ENCODE results near the gene NDST4. TPM values are rescaled to one million over a fixed set of nuclear protein-coding genes. Genes with fewer than 3 reads are reported as not detected.
"Not testable (repeated sequence)": the region's sequence is repeated elsewhere in the genome, so short reads cannot be mapped to it uniquely, and the experiment has no call there.

The NDST4 gene
- total RNA-seq, 1 donor from 2014 or later: 2.6 TPM

GRCh38 chr4:114986133-114986532, 127.3 kb downstream of the NDST4 start:
- Histone ChIP-seq H3K4me3 (ENCODE audit: low read length in 3 of 3) (no peak overlapping the region), H3K36me3 (ENCODE audit: control insufficient read depth in 3 of 3, insufficient read depth in 3 of 3, low read length in 3 of 3) (no peaks in the 10 kb centered on the region), H3K27ac (ENCODE audit: low read depth, low read length) (no peak overlapping the region), H3K9ac (ENCODE audit: low read depth in 1 of 3, low read length in 3 of 3) (no peak overlapping the region), H3K9me3 (ENCODE audit: control insufficient read depth in 3 of 3, low read length in 3 of 3) (no peaks in the 10 kb centered on the region), H3K27me3 (ENCODE audit: control insufficient read depth in 3 of 3, insufficient read depth in 3 of 3, low read length in 3 of 3) (no peaks in the 10 kb centered on the region), H3K4me1 (ENCODE audit: control insufficient read depth in 3 of 3, insufficient read depth in 3 of 3, low read length in 3 of 3) (no peaks in the 10 kb centered on the region)

- Histone ChIP-seq H3K27ac (ENCODE audit: low read depth, low read length) (no peak overlapping the region), H3K9ac (ENCODE audit: low read depth in 1 of 3, low read length in 3 of 3) (no peak overlapping the region), H3K4me3 (ENCODE audit: low read length in 3 of 3) (no peak overlapping the region), H3K27me3 (ENCODE audit: control insufficient read depth in 3 of 3, insufficient read depth in 3 of 3, low read length in 3 of 3) (no peaks in the 10 kb centered on the region), H3K36me3 (ENCODE audit: control insufficient read depth in 3 of 3, insufficient read depth in 3 of 3, low read length in 3 of 3) (no peaks in the 10 kb centered on the region), H3K9me3 (ENCODE audit: control insufficient read depth in 3 of 3, low read length in 3 of 3) (no peaks in the 10 kb centered on the region), H3K4me1 (ENCODE audit: control insufficient read depth in 3 of 3, insufficient read depth in 3 of 3, low read length in 3 of 3) (no peaks in the 10 kb centered on the region)
These were observed 132.3 kb downstream of the NDST4 start for GRCh38 chr4:114980932-114981708.

GRCh38 chr4:114980399-114980798, 133.0 kb downstream of the NDST4 start:
- not testable (repeated sequence) for H3K27me3 ChIP-seq (ENCODE audit: control insufficient read depth in 3 of 3, insufficient read depth in 3 of 3, low read length in 3 of 3); H3K4me3 ChIP-seq (ENCODE audit: low read length in 3 of 3); H3K9me3 ChIP-seq (ENCODE audit: control insufficient read depth in 3 of 3, low read length in 3 of 3); H3K4me1 ChIP-seq (ENCODE audit: control insufficient read depth in 3 of 3, insufficient read depth in 3 of 3, low read length in 3 of 3); H3K9ac ChIP-seq (ENCODE audit: low read depth in 1 of 3, low read length in 3 of 3); H3K36me3 ChIP-seq (ENCODE audit: control insufficient read depth in 3 of 3, insufficient read depth in 3 of 3, low read length in 3 of 3); H3K27ac ChIP-seq (ENCODE audit: low read depth, low read length)

- Histone ChIP-seq H3K36me3 (ENCODE audit: control insufficient read depth in 3 of 3, insufficient read depth in 3 of 3, low read length in 3 of 3) (no peaks in the 10 kb centered on the region), H3K9ac (ENCODE audit: low read depth in 1 of 3, low read length in 3 of 3) (no peak overlapping the region), H3K9me3 (ENCODE audit: control insufficient read depth in 3 of 3, low read length in 3 of 3) (no peaks in the 10 kb centered on the region), H3K27me3 (ENCODE audit: control insufficient read depth in 3 of 3, insufficient read depth in 3 of 3, low read length in 3 of 3) (no peaks in the 10 kb centered on the region), H3K4me1 (ENCODE audit: control insufficient read depth in 3 of 3, insufficient read depth in 3 of 3, low read length in 3 of 3) (no peaks in the 10 kb centered on the region), H3K4me3 (ENCODE audit: low read length in 3 of 3) (no peak overlapping the region), H3K27ac (ENCODE audit: low read depth, low read length) (no peak overlapping the region)
These were observed 136.5 kb downstream of the NDST4 start for GRCh38 chr4:114976901-114977300.

GRCh38 chr4:114964026-114964425, 149.4 kb downstream of the NDST4 start:
- H3K4me1 ChIP-seq (ENCODE audit: control insufficient read depth in 3 of 3, insufficient read depth in 3 of 3, low read length in 3 of 3): no peaks in the 10 kb centered on the region
- H3K27ac ChIP-seq (ENCODE audit: low read depth, low read length): no peak overlapping the region
- H3K36me3 ChIP-seq (ENCODE audit: control insufficient read depth in 3 of 3, insufficient read depth in 3 of 3, low read length in 3 of 3): no peaks in the 10 kb centered on the region
- H3K9me3 ChIP-seq (ENCODE audit: control insufficient read depth in 3 of 3, low read length in 3 of 3): no peaks in the 10 kb centered on the region
- no peaks in the 10 kb centered on the region for H3K27me3 ChIP-seq (ENCODE audit: control insufficient read depth in 3 of 3, insufficient read depth in 3 of 3, low read length in 3 of 3)
- H3K4me3 ChIP-seq (ENCODE audit: low read length in 3 of 3): no peak overlapping the region
- H3K9ac ChIP-seq (ENCODE audit: low read depth in 1 of 3, low read length in 3 of 3): no peak overlapping the region

- Histone ChIP-seq H3K9me3 (ENCODE audit: control insufficient read depth in 3 of 3, low read length in 3 of 3) (no peaks in the 10 kb centered on the region), H3K9ac (ENCODE audit: low read depth in 1 of 3, low read length in 3 of 3) (no peak overlapping the region), H3K36me3 (ENCODE audit: control insufficient read depth in 3 of 3, insufficient read depth in 3 of 3, low read length in 3 of 3) (no peaks in the 10 kb centered on the region), H3K4me1 (ENCODE audit: control insufficient read depth in 3 of 3, insufficient read depth in 3 of 3, low read length in 3 of 3) (no peaks in the 10 kb centered on the region), H3K27ac (ENCODE audit: low read depth, low read length) (no peak overlapping the region), H3K4me3 (ENCODE audit: low read length in 3 of 3) (no peak overlapping the region), H3K27me3 (ENCODE audit: control insufficient read depth in 3 of 3, insufficient read depth in 3 of 3, low read length in 3 of 3) (no peaks in the 10 kb centered on the region)
These were observed 167.8 kb downstream of the NDST4 start for GRCh38 chr4:114945616-114946015.

- H3K36me3 ChIP-seq (ENCODE audit: control insufficient read depth in 3 of 3, insufficient read depth in 3 of 3, low read length in 3 of 3): no peaks in the 10 kb centered on the region
- H3K27ac ChIP-seq (ENCODE audit: low read depth, low read length): no peak overlapping the region
- H3K4me3 ChIP-seq (ENCODE audit: low read length in 3 of 3): no peak overlapping the region
- no peaks in the 10 kb centered on the region for H3K27me3 ChIP-seq (ENCODE audit: control insufficient read depth in 3 of 3, insufficient read depth in 3 of 3, low read length in 3 of 3)
- H3K9me3 ChIP-seq (ENCODE audit: control insufficient read depth in 3 of 3, low read length in 3 of 3): no peaks in the 10 kb centered on the region
- no peaks in the 10 kb centered on the region for H3K4me1 ChIP-seq (ENCODE audit: control insufficient read depth in 3 of 3, insufficient read depth in 3 of 3, low read length in 3 of 3)
- H3K9ac ChIP-seq (ENCODE audit: low read depth in 1 of 3, low read length in 3 of 3): no peak overlapping the region
These were observed 171.9 kb downstream of the NDST4 start for GRCh38 chr4:114941503-114941902.

- no peak overlapping the region for H3K4me3 ChIP-seq (ENCODE audit: low read length in 3 of 3)
- no peaks in the 10 kb centered on the region for H3K27me3 ChIP-seq (ENCODE audit: control insufficient read depth in 3 of 3, insufficient read depth in 3 of 3, low read length in 3 of 3)
- no peaks in the 10 kb centered on the region for H3K9me3 ChIP-seq (ENCODE audit: control insufficient read depth in 3 of 3, low read length in 3 of 3)
- H3K4me1 ChIP-seq (ENCODE audit: control insufficient read depth in 3 of 3, insufficient read depth in 3 of 3, low read length in 3 of 3): no peaks in the 10 kb centered on the region
- H3K27ac ChIP-seq (ENCODE audit: low read depth, low read length): no peak overlapping the region
- no peak overlapping the region for H3K9ac ChIP-seq (ENCODE audit: low read depth in 1 of 3, low read length in 3 of 3)
- H3K36me3 ChIP-seq (ENCODE audit: control insufficient read depth in 3 of 3, insufficient read depth in 3 of 3, low read length in 3 of 3): no peaks in the 10 kb centered on the region
These were observed 185.5 kb downstream of the NDST4 start for GRCh38 chr4:114927881-114928280.

GRCh38 chr4:114926583-114926982, 186.8 kb downstream of the NDST4 start:
- Histone ChIP-seq H3K27me3 (ENCODE audit: control insufficient read depth in 3 of 3, insufficient read depth in 3 of 3, low read length in 3 of 3) (no peaks in the 10 kb centered on the region), H3K36me3 (ENCODE audit: control insufficient read depth in 3 of 3, insufficient read depth in 3 of 3, low read length in 3 of 3) (no peaks in the 10 kb centered on the region), H3K9ac (ENCODE audit: low read depth in 1 of 3, low read length in 3 of 3) (no peak overlapping the region), H3K27ac (ENCODE audit: low read depth, low read length) (no peak overlapping the region), H3K4me1 (ENCODE audit: control insufficient read depth in 3 of 3, insufficient read depth in 3 of 3, low read length in 3 of 3) (no peaks in the 10 kb centered on the region), H3K4me3 (ENCODE audit: low read length in 3 of 3) (no peak overlapping the region), H3K9me3 (ENCODE audit: control insufficient read depth in 3 of 3, low read length in 3 of 3) (no peaks in the 10 kb centered on the region)

GRCh38 chr4:114924311-114924710, 189.1 kb downstream of the NDST4 start:
- H3K27ac ChIP-seq (ENCODE audit: low read depth, low read length): no peak overlapping the region
- H3K4me3 ChIP-seq (ENCODE audit: low read length in 3 of 3): no peak overlapping the region
- H3K9ac ChIP-seq (ENCODE audit: low read depth in 1 of 3, low read length in 3 of 3): no peak overlapping the region
- no peaks in the 10 kb centered on the region for H3K4me1 ChIP-seq (ENCODE audit: control insufficient read depth in 3 of 3, insufficient read depth in 3 of 3, low read length in 3 of 3)
- H3K36me3 ChIP-seq (ENCODE audit: control insufficient read depth in 3 of 3, insufficient read depth in 3 of 3, low read length in 3 of 3): no peaks in the 10 kb centered on the region
- no peaks in the 10 kb centered on the region for H3K27me3 ChIP-seq (ENCODE audit: control insufficient read depth in 3 of 3, insufficient read depth in 3 of 3, low read length in 3 of 3)
- H3K9me3 ChIP-seq (ENCODE audit: control insufficient read depth in 3 of 3, low read length in 3 of 3): no peaks in the 10 kb centered on the region
